Measurements from ENCODE around the gene TRNAU1AP. TPM values are rescaled to one million over a fixed set of nuclear protein-coding genes. Genes with fewer than 3 reads are reported as not detected.

TRNAU1AP gene
- 18.3 to 25.2 TPM (median 21.0 TPM) in 5 replicates for total RNA-seq (2022; extraction: Qiagen RNA extraction)

DNA sequence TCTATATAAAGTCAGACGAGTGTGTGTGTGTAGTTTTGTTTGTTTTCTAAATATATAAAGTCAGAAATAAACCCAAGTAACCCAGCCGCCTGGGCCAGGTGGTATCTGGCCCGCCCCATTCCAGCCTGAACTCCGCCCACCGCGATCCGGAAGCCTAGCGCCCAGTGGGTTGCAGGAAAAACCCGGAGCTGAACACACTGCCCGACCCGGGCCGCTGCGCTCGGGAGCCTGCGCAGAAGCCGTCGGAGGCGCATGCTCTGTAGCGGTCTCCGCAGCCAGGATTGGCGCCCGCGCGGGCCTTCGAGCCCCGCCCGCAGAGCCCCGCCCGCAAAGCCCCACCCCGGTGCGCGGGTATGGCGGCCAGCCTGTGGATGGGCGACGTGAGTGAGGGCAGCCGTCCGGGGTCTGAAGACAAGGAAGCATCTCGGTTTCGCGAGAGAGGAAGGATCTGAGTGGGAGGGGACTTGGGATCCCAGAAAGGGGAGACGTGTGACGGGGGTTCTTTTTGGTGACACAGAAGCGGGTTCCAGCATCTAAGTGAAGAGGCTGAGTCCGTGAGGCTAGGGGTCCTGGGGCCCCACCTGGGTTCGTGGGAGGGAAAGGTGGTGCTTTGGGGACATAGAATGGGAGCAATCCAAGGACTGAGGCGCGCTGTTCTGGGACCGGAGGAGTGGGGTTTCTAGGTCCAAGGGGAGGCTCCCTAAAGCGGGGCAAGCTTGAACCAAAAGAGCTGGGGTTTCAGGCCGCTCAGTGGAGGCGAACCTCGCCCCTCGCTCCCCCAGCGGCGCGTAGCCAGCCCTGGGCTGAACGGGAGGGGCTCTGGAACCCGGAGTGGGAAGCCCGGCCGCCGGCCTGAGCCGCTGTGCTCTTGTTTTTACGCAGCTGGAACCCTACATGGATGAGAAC lies at the start of gene TRNAU1AP:
Gene TRNAU1AP, plus strand, starts transcription at position 328 of the 906 bp plus-strand sequence. Its CDS starts 26 bp downstream, at position 354.

DNA sequence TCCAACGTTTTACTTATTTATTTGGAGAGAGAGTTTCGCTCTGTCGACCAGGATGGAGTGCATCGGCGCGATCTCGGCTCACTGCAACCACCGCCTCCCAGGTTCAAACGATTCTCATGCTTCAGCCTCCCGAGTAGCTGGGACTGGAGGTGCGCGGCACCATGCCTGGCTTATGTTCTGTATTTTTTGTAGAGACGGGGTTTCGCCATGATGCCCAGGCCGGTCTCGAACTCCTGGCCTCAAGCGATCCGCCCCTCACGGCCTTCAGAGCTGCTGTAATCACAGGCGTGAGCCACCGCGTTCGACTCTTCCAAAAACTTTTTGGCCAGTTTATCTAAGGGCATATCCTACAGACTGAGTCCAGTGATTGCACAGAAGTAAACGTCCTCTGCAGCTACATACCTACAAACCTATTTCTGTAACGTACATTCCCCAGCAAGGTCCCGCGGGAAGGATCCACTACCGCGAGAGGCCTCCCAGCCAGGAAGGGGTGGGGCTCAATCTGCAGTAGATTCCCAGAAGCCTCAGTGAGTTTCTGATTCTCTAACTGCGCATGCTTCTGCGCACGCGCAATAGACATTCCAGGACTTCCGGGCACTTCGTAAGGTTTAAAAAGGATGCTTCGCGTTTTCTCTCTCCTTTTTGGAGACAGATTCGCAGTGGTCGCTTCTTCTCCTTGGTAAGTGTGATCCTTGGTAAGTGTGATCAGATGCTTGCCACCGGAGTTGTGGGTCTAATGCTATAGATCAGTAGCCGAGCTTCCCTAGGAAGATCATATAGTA lies 47.3 kb upstream of the TRNAU1AP start, which contains the start of gene RCC1:
Gene RCC1, plus strand, starts transcription at position 638 of the 782 bp plus-strand sequence. CDS start 23,824 bp downstream, outside the sequence.

DNA sequence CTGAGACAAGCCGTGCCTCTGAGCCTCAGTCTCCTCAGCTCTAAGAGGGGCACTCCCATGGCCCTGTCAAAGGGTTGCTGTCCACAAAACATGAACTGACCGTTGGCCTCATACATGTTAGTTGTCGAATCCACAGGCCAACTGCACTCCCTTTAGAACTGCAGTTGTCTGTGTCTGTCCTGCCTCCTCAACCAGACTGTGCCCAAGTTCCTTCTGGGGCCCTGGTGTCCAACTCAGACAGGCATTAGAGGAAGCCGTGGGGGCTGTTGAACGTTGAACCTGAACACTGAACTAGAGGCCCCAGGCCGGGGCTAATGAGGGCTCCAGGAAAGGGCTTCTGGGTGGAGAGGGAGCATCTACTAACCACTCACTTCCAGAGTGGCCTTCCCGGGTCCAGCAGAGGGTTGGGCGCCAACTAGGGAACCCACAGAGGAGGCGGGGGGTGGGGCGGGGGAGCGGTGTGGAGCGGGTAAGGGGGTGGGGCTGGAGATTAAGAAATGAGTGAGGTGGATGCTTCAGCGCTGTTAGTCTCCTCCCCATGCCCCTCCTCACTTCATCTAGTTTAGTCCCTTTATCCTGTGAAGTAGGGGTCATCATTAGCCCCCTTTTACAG lies 38.9 kb downstream of the TRNAU1AP start, which contains the start of gene RAB42:
Gene RAB42, plus strand, starts transcription at position 558 of the 613 bp plus-strand sequence. CDS start 247 bp downstream, outside the sequence.

Other genes with a start within 250 kb of the TRNAU1AP start
- 15.7 to 19.6 TPM (median 16.9 TPM) in 5 replicates for gene MED18, start 224.0 kb upstream of the TRNAU1AP start, total RNA-seq (2022; extraction: Qiagen RNA extraction)
- gene PHACTR4, start 183.3 kb upstream of the TRNAU1AP start, total RNA-seq (2022; extraction: Qiagen RNA extraction), result 17.4 to 22.0 TPM (median 20.8 TPM) in 5 replicates
- 73.2 to 85.0 TPM (median 82.2 TPM) in 5 replicates for gene RCC1, start 47.0 kb upstream of the TRNAU1AP start, total RNA-seq (2022; extraction: Qiagen RNA extraction)
- gene RAB42, start 39.2 kb downstream of the TRNAU1AP start, total RNA-seq (2022; extraction: Qiagen RNA extraction), result 2.0 to 2.8 TPM (median 2.4 TPM) in 5 replicates
- gene TAF12, start 90.0 kb downstream of the TRNAU1AP start, total RNA-seq (2022; extraction: Qiagen RNA extraction), result 13.4 to 13.9 TPM (median 13.6 TPM) in 5 replicates
- gene RNU11, start 95.5 kb downstream of the TRNAU1AP start, total RNA-seq (2022; extraction: Qiagen RNA extraction), result not detected in 5 replicates
- gene GMEB1, start 115.7 kb downstream of the TRNAU1AP start, total RNA-seq (2022; extraction: Qiagen RNA extraction), result 5.6 to 6.4 TPM (median 6.2 TPM) in 5 replicates
- gene YTHDF2, start 183.9 kb downstream of the TRNAU1AP start, total RNA-seq (2022; extraction: Qiagen RNA extraction), result 50.0 to 60.2 TPM (median 54.9 TPM) in 5 replicates

Data from A549 treated with CORT108297 at 1 μM for 4 hours (cell line).